Mesothelial cell of epicardium (in vitro differentiated cells): ENCODE data around the gene IFI27. TPM values are rescaled to one million over a fixed set of nuclear protein-coding genes. Genes with fewer than 3 reads are reported as not detected.
A peak's percentile ranks its signal among the peaks of the same experiment; 100 is the strongest.

ENCODE experiments used
- DNase-seq, 2 experiments: peaks; one replicate each; pipeline ENCODE4 v3.0.0; 2021; ENCODE audit warnings: low spot score in 2 of 2; ENCODE audit not compliant: unreplicated experiment in 2 of 2
- H3K27ac Mint-ChIP-seq: 2 replicates; pipeline ENCODE4 v1.8.0; 2021; ENCODE audit warnings: mixed read lengths
- H3K27me3 Mint-ChIP-seq: 2 replicates; pipeline ENCODE4 v1.8.0; 2021; ENCODE audit warnings: low read depth, mixed read lengths
- H3K36me3 Mint-ChIP-seq: 2 replicates; pipeline ENCODE4 v1.8.0; 2021; ENCODE audit warnings: mixed read lengths
- H3K4me1 Mint-ChIP-seq: 2 replicates; pipeline ENCODE4 v1.8.0; 2021; ENCODE audit warnings: mixed read lengths
- H3K4me3 Mint-ChIP-seq: 2 replicates; pipeline ENCODE4 v1.8.0; 2021; ENCODE audit warnings: mild to moderate bottlenecking, moderate library complexity, mixed read lengths
- H3K9me3 Mint-ChIP-seq: 2 replicates; pipeline ENCODE4 v1.8.0; 2021; ENCODE audit warnings: mixed read lengths
- total RNA-seq: library from RNA; stranded (reverse); gene quantifications from 3 replicates; pipeline ENCODE4 v1.2.1, GENCODE V29; 2021
- TF ChIP-seq, protein P1 (sequence below): fragments of 200-600 bp; sonication (generic); IDR thresholded peaks from one replicate; pipeline ENCODE4 v1.5.0; 2021; ENCODE audit warnings: antibody characterized with exemption; ENCODE audit not compliant: unreplicated experiment

IFI27 gene
- total RNA-seq, 1 donor from 2014 or later = 9.4 TPM

DNA sequence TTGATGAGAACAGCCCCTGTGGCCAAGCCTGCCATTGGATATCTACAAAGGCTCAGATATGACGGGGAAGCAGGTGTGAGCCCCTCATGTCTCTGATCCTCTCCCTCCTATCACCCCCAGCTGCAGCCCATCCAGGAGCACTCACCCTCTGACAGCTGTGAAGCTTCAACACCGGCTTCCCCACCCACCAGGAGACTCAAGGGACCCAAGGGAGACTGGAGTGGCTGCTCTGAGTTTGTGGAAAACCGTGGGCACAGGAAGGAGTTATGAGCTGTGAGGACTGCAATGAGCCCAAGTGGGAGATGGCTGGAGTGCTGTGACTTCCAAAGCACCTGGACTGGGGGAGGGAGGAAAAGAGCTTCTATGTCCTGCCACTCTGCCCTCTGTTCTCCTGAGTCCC, 10.9 kb downstream of the IFI27 start:
- H3K27ac Mint-ChIP-seq = no peak overlapping the region
- H3K9me3 Mint-ChIP-seq = peaks cover 13% of the 10 kb centered on the region
- no peaks in the 10 kb centered on the region for H3K4me1 Mint-ChIP-seq
- H3K4me3 Mint-ChIP-seq = no peak overlapping the region
- peaks cover 31% of the 10 kb centered on the region for H3K27me3 Mint-ChIP-seq
- DNase-seq = no peak
- TF ChIP-seq, protein P1, sequence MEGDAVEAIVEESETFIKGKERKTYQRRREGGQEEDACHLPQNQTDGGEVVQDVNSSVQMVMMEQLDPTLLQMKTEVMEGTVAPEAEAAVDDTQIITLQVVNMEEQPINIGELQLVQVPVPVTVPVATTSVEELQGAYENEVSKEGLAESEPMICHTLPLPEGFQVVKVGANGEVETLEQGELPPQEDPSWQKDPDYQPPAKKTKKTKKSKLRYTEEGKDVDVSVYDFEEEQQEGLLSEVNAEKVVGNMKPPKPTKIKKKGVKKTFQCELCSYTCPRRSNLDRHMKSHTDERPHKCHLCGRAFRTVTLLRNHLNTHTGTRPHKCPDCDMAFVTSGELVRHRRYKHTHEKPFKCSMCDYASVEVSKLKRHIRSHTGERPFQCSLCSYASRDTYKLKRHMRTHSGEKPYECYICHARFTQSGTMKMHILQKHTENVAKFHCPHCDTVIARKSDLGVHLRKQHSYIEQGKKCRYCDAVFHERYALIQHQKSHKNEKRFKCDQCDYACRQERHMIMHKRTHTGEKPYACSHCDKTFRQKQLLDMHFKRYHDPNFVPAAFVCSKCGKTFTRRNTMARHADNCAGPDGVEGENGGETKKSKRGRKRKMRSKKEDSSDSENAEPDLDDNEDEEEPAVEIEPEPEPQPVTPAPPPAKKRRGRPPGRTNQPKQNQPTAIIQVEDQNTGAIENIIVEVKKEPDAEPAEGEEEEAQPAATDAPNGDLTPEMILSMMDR = no peak
- no peaks in the 10 kb centered on the region for H3K36me3 Mint-ChIP-seq

DNA sequence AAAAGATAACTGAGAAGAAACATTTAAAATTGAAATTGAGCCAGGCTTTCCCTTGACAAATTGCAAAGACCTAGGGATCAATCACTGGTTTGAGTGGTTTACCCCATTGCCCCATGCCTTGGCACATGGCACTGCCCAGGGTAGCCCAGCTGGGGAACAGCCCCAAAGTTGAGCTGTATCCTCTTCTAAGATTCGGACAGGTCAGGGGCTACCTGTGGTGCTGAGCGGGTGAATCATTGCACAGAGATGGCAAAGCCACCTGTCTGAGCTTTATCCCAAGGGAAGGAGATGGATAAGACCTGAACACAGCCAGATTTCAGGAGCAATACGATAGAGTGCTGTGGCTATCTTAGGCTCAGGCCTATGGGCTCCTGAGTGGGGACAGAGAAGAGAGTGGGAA, 11.9 kb downstream of the IFI27 start:
- DNase-seq = no peak
- peaks cover 13% of the 10 kb centered on the region for H3K9me3 Mint-ChIP-seq

DNA sequence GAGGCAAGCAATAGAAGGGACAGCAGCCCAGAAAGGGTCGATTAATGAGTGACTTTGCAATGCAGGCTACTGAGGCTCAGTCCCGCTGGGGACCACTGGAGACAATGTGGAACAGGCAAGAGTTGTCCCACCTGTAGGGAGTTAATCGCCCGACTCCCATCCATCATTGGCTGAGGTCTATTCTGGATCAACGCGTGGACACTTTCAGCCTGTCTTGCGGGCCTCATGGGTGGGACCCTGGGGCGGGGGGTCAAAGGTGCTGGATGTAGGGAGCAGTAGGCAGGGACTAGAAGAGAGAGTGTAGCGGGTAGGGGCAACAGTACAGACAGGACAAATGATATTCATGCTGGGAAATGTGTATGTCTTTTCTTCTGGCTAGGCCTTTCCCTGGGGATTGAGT, 12.8 kb downstream of the IFI27 start:
- Mint-ChIP-seq H3K36me3 (no peaks in the 10 kb centered on the region), H3K4me1 (no peaks in the 10 kb centered on the region), H3K27me3 (peaks cover 16% of the 10 kb centered on the region), H3K27ac (no peak overlapping the region), H3K9me3 (peaks cover 13% of the 10 kb centered on the region), H3K4me3 (no peak overlapping the region)
- TF ChIP-seq, protein P1 = no peak
- peak in 1 of 2 experiments; percentile 17 for DNase-seq

More for the DNA sequence above, 11.9 kb downstream of the IFI27 start:
- no peak overlapping the region for H3K27ac Mint-ChIP-seq
- H3K4me1 Mint-ChIP-seq = no peaks in the 10 kb centered on the region
- H3K36me3 Mint-ChIP-seq = no peaks in the 10 kb centered on the region
- peaks cover 23% of the 10 kb centered on the region for H3K27me3 Mint-ChIP-seq
- H3K4me3 Mint-ChIP-seq = no peak overlapping the region
- TF ChIP-seq, protein P1 = no peak

DNA sequence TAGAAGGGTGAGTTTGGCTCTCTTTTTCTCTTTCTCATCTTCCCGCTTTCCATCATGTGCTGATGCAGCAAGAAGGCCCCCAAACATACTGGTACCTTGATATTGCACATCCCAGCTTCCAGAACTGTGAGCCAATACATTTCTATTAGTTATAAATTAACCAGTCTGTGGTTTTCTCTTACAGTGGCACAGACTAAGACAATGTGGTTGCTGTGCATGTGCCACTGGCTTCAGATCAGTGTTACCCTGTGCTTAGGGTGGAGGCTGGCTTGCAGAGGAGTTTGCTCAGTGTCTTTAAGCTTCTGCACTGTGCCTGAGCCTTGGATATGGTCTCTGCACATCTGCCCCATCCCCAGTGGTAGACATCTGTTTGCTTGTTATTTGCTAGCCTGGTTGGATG, 13.3 kb downstream of the IFI27 start:
- Mint-ChIP-seq H3K27ac (no peak overlapping the region), H3K9me3 (peaks cover 13% of the 10 kb centered on the region), H3K27me3 (peaks cover 16% of the 10 kb centered on the region), H3K36me3 (no peaks in the 10 kb centered on the region), H3K4me1 (peaks cover 4% of the 10 kb centered on the region), H3K4me3 (no peak overlapping the region)
- peak in 1 of 2 experiments; percentile 2 for DNase-seq
- TF ChIP-seq, protein P1 = no peak

DNA sequence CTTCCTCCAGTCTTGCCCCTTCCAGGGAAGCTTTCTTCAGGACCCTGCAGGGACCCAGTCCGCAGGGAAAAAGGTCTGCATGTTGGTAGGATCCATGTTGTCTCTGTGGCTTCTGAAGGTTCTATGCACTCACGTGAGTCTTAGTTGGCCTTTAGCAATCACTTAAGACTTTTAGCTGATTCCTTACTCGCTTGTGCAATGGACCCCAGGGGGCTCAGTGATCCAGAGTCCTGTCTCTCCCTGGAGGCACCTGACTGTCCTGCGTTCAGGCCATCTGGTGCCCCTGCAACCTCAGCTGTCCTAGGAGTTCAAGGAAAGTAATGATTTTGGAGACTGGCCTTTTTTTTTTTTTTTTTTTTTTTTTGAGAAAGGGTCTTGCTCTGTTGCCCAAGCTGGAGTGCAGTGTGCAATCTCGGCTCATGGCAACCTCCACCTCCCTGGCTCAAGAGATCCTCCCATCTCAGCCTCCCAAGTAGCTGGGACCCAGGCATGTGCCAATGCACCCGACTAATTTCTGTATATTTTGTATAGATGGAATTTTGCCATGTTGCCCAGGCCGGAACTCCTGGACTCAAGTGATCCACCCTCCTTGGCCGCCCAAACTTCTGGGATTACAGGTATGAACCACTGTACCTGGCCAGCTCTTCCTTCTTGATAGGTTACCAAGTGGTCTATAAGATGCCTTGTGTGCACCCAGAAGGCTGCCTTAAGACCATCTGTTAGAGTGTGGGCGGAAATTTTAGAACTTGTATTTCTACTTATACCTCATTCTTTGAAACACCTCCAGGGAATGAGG, 14.2 kb downstream of the IFI27 start:
- Mint-ChIP-seq H3K27ac (no peak overlapping the region), H3K9me3 (peaks cover 8% of the 10 kb centered on the region), H3K27me3 (peaks cover 11% of the 10 kb centered on the region), H3K4me1 (peaks cover 9% of the 10 kb centered on the region), H3K36me3 (no peaks in the 10 kb centered on the region), H3K4me3 (no peak overlapping the region)
- peak in 1 of 2 experiments; percentile 10 for DNase-seq
- TF ChIP-seq, protein P1 = no peak
